Measurements from ENCODE around the gene HPSE.
"Not testable (repeated sequence)": the region's sequence is repeated elsewhere in the genome, so short reads cannot be mapped to it uniquely, and the experiment has no call there.

Gene HPSE

DNA sequence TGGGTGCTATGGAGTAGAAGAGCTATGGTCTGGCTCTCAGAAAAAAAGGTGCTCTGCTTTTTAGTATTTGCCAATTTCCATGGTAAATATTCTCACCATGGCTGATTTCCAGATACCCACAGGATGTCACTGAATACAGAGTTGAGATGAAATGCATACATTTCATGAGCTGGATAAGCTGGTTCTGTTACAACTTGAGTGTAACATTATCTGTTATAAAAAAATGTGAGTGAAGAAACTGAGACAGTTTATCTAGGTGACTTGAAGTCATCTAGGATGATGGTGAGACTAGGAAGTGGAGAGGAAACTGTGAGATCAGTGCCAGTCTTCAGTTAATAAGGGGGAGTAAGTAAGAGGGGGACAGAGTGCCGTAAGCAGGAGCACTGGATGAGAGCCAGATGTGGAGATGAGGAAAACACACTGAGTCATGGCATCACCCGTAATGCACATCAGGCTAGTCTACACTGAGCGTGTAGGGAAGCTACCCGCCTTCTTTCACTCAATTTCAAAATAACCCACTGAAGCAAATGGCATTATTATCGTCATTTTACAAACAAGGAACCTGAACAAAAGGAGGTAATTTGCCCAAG is 5.0 kb downstream of the HPSE start:
- DNase-seq, result no peak

- DNase-seq, result no peak
These were observed 6.0 kb downstream of the HPSE start for GRCh38 chr4:83328521-83329187.

- DNase-seq, result no peak
These were observed 8.1 kb downstream of the HPSE start for GRCh38 chr4:83326546-83326945.

- DNase-seq, result not testable (repeated sequence)
These were observed 9.3 kb downstream of the HPSE start for GRCh38 chr4:83325306-83325705.

DNA sequence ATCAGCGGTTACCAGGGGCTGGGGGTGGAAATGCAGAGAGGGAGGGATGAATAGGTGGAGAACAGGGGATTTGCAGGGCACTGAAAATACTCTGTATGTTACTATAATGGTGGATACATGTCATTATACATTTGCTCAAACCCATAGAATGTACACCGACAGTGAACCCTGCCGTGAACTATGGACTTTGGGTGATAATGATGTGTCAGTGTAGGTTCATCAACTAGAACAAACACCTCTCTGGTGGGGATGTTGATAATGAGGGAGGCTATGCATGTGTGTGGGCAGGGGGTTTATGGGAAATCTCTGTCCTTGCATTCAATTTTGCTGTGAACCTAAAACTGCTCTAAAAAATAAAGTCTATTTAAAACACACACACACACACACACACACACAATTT is 11.5 kb downstream of the HPSE start:
- DNase-seq, result no peak

DNA sequence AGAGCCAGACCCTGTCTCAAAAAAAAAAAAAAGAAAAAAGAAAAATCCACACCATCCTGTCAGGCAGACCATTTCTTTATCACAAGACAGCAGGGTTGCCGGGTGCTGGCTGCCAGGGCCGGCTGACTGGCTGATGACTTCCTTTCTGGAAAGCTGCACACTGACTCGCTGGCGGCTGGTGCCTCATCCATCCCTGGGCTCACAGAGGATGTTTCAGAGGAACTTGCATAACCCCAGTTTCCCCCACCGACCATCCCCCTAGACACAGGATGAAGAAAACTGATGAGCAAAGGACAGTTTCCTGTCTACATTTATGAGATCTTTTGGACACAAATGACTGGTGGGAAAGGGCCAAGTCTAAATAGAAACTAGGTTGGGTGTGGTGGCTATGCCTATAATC is 14.1 kb downstream of the HPSE start:
- no peak for DNase-seq

DNA sequence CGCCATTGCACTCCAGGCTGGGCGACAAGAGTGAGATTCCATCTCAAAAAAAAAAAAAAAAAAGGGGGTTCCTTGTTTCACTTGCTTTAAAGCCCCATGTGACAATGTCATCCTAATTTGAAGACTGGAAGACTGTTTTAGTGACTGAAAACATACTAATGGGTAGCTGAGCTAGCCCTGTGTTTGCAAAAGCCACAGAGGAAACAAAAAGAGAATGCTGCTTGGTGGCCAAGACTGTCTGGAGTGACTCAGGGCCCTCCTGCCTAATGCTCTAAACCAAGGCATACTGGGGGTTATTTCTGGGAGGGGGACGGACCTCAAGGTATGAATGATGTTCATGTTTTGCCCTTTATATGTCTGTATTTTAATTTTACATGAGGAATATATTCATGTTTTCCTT is 16.0 kb downstream of the HPSE start:
- no peak for DNase-seq

DNA sequence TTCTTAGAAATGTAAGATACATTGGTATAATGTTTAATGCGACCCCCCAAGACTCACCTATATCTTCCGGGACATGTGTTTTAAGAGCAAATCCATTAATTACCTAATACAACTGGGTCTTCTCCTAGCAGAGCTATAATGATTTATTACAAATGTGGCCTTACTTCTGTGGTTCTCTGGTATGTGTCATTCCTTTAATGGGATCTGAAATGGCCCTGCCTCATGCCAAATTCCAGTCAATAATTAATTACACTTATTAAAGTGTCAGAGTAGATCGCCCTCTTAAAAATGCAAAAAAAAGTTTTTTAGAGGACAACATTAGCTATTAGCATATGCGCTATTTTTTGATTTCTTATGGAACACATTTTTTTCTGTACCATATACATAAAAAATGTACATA is 17.0 kb downstream of the HPSE start:
- no peak for DNase-seq

GRCh38 chr4:83316459-83317165 is 18.0 kb downstream of the HPSE start:
- DNase-seq, result no peak

GRCh38 chr4:83315341-83315870 is 19.2 kb downstream of the HPSE start:
- no peak for DNase-seq

- DNase-seq, result no peak
These were observed 26.0 kb downstream of the HPSE start for GRCh38 chr4:83308672-83309071.

DNA sequence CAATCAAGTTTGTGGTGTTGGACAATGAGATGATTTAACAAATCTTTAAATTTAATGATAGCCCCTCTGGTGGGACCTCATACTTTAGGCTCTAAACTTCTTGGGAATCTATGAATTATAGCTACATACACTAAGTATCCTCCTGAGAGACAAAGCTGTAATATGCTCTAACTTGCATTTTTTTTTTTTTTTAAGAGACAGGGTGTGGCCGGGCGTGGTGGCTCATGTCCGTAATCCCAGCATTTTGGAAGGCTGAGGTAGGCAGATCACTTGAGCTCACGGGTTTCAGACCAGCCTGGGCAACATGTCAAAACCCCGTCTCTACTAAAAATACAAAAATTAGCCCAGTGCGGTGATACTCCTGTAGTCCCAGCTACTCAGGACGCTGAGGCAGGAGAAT is 26.7 kb downstream of the HPSE start:
- DNase-seq, result no peak

GRCh38 chr4:83305187-83305586 is 29.5 kb downstream of the HPSE start:
- no peak for DNase-seq

- DNase-seq, result no peak
These were observed 36.9 kb downstream of the HPSE start for GRCh38 chr4:83297548-83298260.

DNA sequence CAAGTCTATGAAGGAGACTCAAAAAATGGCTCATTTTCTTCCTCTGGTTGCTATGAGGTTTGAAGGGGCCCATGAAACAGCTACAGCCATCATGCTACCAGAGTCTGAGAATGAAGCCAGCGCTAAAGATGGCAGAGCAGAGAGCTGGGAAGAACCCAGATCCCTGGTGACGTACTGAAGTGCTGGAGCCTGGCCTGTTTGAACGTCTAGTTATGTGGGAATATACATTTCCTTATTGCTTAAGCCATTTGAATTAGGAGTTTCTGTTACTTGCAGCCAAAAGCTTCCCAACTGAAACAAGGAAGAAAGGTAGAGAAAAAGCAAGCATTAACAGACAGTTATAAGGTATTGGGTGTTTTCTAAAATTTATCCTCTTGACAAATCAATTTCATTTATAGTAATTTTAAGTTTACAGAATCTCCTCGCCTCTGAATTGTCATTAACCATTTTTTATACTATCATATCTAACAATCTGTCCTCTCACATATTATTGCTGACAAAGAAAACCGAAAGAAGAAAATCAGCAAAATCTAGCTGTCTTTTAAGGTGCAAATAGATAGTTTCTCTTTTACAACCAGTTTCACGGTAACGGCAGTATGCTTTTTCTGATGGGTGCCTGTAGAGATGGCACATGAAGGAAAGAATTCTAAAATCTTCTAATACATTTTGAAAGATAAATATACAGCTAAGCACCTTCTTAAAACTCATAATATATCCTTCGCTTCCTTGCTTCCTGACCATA is 41.2 kb downstream of the HPSE start:
- DNase-seq, result no peak

DNA sequence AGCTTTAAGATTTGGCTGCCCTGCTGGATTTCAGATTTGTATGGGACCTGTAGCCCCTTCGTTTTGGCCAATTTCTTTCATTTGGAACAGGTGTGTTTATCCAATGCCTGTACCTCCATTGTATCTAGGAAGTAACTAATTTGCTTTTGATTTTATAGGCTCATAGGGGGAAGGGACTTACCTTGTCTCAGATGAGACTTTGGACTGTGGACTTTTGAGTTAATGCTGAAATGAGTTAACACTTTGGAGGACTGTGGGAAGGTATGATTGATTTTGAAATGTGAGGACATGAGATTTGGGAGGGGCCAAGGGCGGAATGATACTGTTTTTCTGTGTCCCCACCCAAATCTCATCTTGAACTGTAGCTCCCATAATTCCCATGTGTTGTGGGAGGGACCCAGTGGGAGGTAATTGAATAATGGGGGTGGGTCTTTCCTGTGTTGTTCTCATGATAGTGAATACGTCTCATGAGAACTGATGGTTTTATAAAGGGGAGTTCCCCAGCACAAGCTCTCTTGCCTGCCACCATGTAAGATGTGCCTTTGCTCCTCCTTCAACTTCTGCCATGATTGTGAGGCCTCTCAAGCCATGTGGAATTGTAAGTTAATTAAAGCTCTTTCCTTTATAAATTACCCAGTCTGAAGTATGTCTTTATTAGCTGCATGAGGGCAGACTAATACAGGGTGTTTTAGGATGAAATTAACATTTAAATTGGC is 44.4 kb downstream of the HPSE start:
- not testable (repeated sequence) for DNase-seq

DNA sequence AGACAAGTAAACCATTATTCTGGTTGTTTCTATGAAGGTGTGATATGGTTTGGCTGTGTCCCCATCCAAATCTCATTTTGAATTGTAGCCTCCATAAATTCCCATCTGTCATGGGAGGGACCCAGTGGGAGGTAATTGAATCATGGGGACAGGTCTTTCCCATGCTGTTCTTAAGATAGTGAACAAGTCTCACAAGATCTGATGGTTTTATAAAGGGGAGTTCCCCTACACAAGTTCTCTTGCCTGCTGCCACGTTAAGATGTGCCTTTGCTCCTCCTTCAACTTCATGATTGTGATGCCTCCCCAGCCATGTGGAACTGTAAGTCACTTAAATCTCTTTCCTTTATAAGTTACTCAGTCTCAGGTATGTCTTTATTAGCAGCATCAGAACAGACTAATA is 46.3 kb downstream of the HPSE start:
- not testable (repeated sequence) for DNase-seq

DNA sequence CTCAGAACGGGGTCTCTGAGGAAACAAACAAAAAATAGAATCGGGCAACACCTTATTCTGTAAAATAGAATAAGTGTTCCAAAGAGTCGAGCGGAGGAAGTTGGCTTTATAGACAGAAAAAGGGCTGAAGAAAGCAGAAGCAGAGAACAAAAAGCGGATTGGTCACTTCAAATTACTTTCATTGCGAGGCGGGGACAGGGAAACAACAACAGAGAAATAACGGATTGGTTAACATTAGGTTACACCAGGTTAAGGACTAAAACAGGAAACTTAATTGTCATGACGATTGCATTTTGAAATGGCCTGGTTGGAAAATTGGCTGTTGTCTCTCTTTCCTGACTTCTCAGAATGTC is 49.6 kb downstream of the HPSE start:
- no peak for DNase-seq

DNA sequence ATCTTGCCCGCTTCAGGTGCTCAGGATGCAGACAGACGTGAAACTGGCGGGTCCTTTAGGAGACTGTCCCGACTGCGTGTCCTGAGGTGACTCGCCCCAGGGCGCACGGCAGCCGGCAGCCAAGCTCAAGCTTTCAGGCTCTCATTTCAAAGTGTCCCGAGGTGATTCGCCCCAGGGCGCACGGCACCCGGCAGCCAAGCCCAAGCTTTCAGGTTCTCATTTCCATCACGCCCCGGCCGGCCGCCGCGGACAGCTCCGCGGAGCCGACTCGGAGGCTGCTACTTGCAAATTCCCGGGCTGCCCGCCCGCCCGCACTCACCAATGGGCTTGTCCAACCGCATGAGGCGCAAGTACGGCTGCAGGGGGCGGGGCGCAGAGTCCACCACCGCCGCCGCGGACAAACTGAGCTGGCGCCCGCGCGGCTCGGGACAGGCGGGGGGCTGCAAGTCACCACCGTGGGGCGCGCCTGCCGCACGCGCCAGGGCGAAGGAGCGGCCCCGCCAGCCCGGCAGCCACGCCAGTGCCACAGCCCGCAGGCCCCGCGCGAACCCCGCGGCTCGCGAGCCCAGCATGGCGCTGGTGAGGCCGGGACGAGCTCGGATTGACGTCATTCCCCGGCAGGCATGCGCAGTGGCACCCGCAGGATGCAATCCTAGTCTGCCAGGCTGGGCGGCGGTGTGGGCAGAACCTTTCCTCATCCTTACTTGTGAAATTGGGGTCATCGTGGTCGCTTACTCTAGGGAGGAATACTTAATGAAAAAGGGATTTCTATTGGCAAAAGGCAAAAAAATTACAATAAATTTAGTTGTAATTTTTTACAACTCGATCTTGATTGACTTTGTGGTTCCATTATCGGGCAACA is 50.2 kb downstream of the HPSE start, which contains the start of gene COQ2:
TSS of gene COQ2 (minus strand) at position 606 of the 862 bp plus-strand sequence. CDS start at position 572, 34 bp downstream.
- peak; percentile 96 for DNase-seq

DNA sequence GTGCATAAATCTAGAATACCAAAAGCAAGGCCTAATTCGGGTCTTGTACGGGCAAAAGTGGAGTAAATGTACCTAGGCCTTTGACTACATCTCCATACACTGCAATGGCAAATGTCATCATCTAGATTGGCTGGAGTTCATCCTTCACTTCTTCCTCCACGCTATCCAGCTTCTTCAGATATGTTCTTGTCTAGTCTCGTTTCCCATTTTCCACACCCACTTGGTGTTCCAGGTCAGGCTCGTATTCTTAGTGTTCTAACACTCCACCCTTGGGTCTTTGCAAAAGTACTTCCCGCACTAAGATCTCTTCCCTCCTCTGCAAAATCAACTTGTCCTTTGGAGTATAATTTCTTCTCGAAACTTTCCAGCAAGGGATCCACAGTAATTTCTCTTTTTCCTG is 51.5 kb downstream of the HPSE start:
- DNase-seq, result no peak

DNA sequence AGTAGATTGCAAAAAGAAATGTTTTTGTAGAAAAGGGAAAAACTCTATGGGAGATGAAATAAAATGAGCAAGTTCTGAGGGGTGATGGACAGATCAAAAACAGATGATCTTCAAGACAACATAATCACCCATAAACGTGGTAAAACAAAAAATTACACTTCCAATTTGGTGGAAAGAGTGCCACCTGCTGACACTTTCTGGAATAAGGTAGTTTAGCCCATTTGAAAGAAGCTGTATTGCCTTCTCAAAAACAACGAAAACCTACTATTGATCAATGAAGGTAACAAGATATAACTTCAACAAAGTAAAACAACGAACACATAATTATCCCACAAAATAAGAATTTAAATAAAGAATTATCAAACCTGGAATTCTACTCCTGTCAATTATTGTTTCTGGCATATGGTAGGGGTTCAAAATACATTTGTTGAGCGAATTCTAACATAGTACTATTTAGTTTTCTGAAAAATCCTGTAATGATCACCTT is 52.6 kb downstream of the HPSE start:
- DNase-seq, result peak; percentile 46

All from T-helper 9 cell (primary cell).